Ovary (tissue), 9 donors: ENCODE measurements around the gene FBP1. TPM values are rescaled to one million over a fixed set of nuclear protein-coding genes. Genes with fewer than 3 reads are reported as not detected.

Experiments used
- DNase-seq, 5 donors: peaks; one replicate each; pipeline ENCODE4 v3.0.0-alpha.2; 2019 to 2020
- H3K27ac ChIP-seq, 2 donors: fragments of 200-600 bp; one replicate each; pipeline versions ENCODE4 v1.5.1 to v1.8.0; 2019 to 2022
- H3K27me3 ChIP-seq: fragments of 200-600 bp; one replicate; pipeline ENCODE4 v1.8.0; 2022
- H3K36me3 ChIP-seq: fragments of 200-600 bp; sonication (generic); one replicate; pipeline ENCODE4 v1.5.1; 2019
- H3K4me1 ChIP-seq: one replicate; pipeline ENCODE4 v1.8.1; 2013; ENCODE audit warnings: mild to moderate bottlenecking, moderate library complexity; ENCODE audit not compliant: insufficient read depth
- H3K4me3 ChIP-seq: fragments of 200-600 bp; sonication (generic); one replicate; pipeline ENCODE4 v1.5.1; 2017
- H3K9me3 ChIP-seq, 2 donors: fragments of 200-600 bp in 1 of 2; sonication (generic) in 1 of 2; one replicate each; pipeline versions ENCODE4 v1.5.1 to v1.8.1; 2013 to 2019; ENCODE audit warnings: mild to moderate bottlenecking in 1 of 2, moderate library complexity in 1 of 2
- CTCF ChIP-seq, 3 donors: fragments of 450-650 bp in 2 of 3; fragments of 200-600 bp in 1 of 3; IDR thresholded peaks; one replicate each; pipeline versions ENCODE4 v1.5.1 to v1.8.0; 2016 to 2022; ENCODE audit warnings: antibody characterized with exemption in 3 of 3, mild to moderate bottlenecking in 1 of 3
- EP300 ChIP-seq: sonication (generic); formaldehyde crosslinking; IDR thresholded peaks from one replicate; pipeline ENCODE4 v1.6.1; 2017; ENCODE audit warnings: antibody characterized with exemption
- POLR2A ChIP-seq: fragments of 450-650 bp; IDR thresholded peaks from one replicate; pipeline ENCODE4 v1.6.1; 2017; ENCODE audit warnings: antibody characterized with exemption, mild to moderate bottlenecking, moderate library complexity
- WGBS, 3 donors: extraction: QIAGEN DNeasy Blood & Tissue Kit in 1 of 3; methylation state at CpG; one replicate each; pipeline versions ENCODE4 v1.1.5 to v1.1.7; 2013 to 2017; 5-methylcytosine and 5-hydroxymethylcytosine counted together
- intact Hi-C, 4 donors: fragments of 100-400 bp; cut with DNase I; formaldehyde crosslinking; loops; one replicate each; pipeline versions ENCODE4 v1.11.0 to v1.15.1; 2022 to 2023
- polyA plus RNA-seq, 2 donors: library from polyadenylated mRNA; stranded (reverse); fragments of 200-250 nt in 1 of 2; fragments of 350-450 nt in 1 of 2; fragmentation: Illumina TruSeq in 1 of 2; extraction: RNeasy Lipid Tissue Mini Kit (QIAGEN cat#74804) in 1 of 2; gene quantifications; one replicate each; pipeline ENCODE4 v1.2.3, GENCODE V29; 2013 to 2014
- total RNA-seq, 7 donors: library from RNA; depleted of rRNA in 2 of 7; stranded (reverse); fragments of >200 nt in 2 of 7; fragmentation: NEBNext Ultra II Directional in 3 of 7; extraction: Animal tissue kit (Norgen Biotek cat#: 25700) in 3 of 7; gene quantifications; one replicate each; pipeline versions ENCODE4 v1.1.0 to v1.2.4, GENCODE V29; 2016 to 2023
- donor health status: DM: no; HTN: no; CAD: no; lungs with moderate emphysema.
- donor health status: DM: no; HTN: no; CAD: no.
- donor health status: Bipolar disorder and iron deficiency.
- donor health status: DM: yes; HTN: yes; CAD: no.
- donor health status: DM: no; HTN: no; CAD: no.
- donor health status: DM: yes; HTN: yes; CAD: no.

Gene FBP1
- total and polyA plus RNA-seq, 9 donors = 0.30 to 16.9 (median 2.9) TPM

- intact Hi-C loops = no loop called here
- 65 to 77% (median 65%) methylated on average over 4 of the region's 4 CpGs for WGBS, 3 donors
- H3K9me3 ChIP-seq = no peaks in the 10 kb centered on the region
- H3K27ac ChIP-seq = no peak overlapping the region
- H3K4me1 ChIP-seq = no peaks in the 10 kb centered on the region
- TF ChIP-seq CTCF (IDR thresholded peaks at IDR 0.05) = no peak
- no peak for TF ChIP-seq EP300
- TF ChIP-seq POLR2A = no peak
- H3K36me3 ChIP-seq = no peaks in the 10 kb centered on the region
- no peak overlapping the region for H3K4me3 ChIP-seq
- DNase-seq = no peak
- H3K27me3 ChIP-seq = no peaks in the 10 kb centered on the region
These were observed 53.0 kb downstream of the FBP1 start for GRCh38 chr9:94586316-94586715.

DNA sequence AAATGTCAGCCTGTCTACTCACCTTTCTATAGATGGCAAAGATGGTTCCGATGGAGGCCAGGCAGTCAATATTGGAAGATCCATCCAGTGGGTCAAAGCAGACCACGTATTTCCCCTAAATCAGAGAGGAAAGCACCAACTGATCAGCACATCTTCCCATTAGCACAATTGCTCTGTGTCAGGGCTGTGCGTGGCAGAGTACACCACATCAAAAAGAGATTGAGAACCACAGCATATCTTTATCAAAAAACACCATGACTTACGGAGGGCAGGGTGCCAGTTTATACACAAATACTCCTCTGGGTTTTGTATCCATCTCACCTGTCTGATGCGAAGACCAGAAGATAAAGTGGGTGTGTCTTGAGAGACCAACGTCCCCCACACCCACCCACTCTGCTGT lies 54.8 kb downstream of the FBP1 start:
- intact Hi-C loops = loop anchor here in 1 of 4 donors (2.0 kb wide), 1 partner anchor 74 kb away; no protein-coding TSS in a partner anchor
- no peaks in the 10 kb centered on the region for H3K27me3 ChIP-seq
- no peak overlapping the region for H3K4me3 ChIP-seq
- H3K4me1 ChIP-seq = no peaks in the 10 kb centered on the region
- H3K9me3 ChIP-seq = no peaks in the 10 kb centered on the region
- no peak overlapping the region for H3K27ac ChIP-seq
- DNase-seq = no peak
- 84 to 88% (median 87%) methylated on average over 6 of the region's 6 CpGs for WGBS, 3 donors
- no peak for TF ChIP-seq CTCF (IDR thresholded peaks at IDR 0.05)
- no peak for TF ChIP-seq EP300
- no peak for TF ChIP-seq POLR2A
- no peaks in the 10 kb centered on the region for H3K36me3 ChIP-seq

DNA sequence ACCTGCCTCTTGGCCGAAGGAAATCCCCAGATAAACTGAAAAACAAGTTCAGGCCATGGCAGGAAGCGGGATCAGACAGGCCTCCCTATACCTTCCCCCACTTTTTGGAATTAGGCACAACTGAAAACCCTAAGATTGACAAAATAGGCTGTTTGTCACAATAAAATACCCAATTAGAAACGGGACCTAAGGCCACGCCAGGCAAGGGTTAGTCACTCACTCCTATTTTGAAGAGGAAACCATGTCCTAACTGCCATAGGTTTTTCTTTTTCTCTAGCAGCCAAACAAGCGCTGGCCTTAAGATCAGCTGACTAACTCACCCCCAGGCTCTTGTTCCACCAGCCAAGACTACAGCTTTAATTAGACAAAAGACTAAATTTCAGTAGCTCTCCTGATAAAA lies 57.6 kb downstream of the FBP1 start:
- DNase-seq = no peak
- WGBS, 3 donors = 87 to 90% (median 89%) methylated on average over 5 of the region's 5 CpGs
- Histone ChIP-seq H3K27ac (no peak overlapping the region), H3K9me3 (no peaks in the 10 kb centered on the region), H3K4me3 (no peak overlapping the region), H3K27me3 (no peaks in the 10 kb centered on the region), H3K4me1 (no peaks in the 10 kb centered on the region), H3K36me3 (no peaks in the 10 kb centered on the region)
- intact Hi-C loops = no loop called here
- TF ChIP-seq CTCF (IDR thresholded peaks at IDR 0.05) (no peak), EP300 (no peak), POLR2A (no peak)

DNA sequence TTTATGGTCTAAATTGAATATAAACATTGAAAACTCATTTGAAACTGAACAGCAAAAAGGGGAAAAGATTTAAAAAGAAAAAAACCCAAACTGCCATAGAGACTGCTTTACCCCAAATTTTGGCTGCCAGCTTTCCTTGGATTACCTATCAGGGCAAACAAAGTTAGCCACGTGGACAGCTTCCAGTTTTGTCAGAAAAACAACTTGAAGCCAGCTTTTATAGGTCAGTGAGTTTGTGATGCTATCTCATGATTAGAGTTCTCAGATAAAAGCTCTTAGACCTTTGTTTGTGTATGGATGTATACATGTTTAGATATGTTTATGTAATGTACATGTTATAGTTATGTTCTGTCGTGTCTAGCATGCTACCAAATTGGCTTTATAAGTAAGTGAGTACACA lies 61.7 kb downstream of the FBP1 start:
- H3K36me3 ChIP-seq = no peaks in the 10 kb centered on the region
- H3K27ac ChIP-seq = no peak overlapping the region
- no peaks in the 10 kb centered on the region for H3K9me3 ChIP-seq
- no peaks in the 10 kb centered on the region for H3K27me3 ChIP-seq
- H3K4me1 ChIP-seq = no peaks in the 10 kb centered on the region
- TF ChIP-seq EP300 (no peak), CTCF (IDR thresholded peaks at IDR 0.05) (no peak), POLR2A (no peak)
- intact Hi-C loops = no loop called here
- 17 to 19% (median 18%) methylated on average over 2 of the region's 2 CpGs for WGBS, 3 donors
- no peak for DNase-seq
- no peak overlapping the region for H3K4me3 ChIP-seq

GRCh38 chr9:94577036-94577435 lies 62.3 kb downstream of the FBP1 start:
- H3K4me3 ChIP-seq = no peak overlapping the region
- TF ChIP-seq CTCF (IDR thresholded peaks at IDR 0.05) (no peak), EP300 (no peak), POLR2A (no peak)
- H3K27me3 ChIP-seq = no peaks in the 10 kb centered on the region
- no peak overlapping the region for H3K27ac ChIP-seq
- 0 to 44% (median 3%) methylated on average over 1 of the region's 1 CpG for WGBS, 3 donors
- intact Hi-C loops = no loop called here
- H3K36me3 ChIP-seq = no peaks in the 10 kb centered on the region
- DNase-seq = no peak
- H3K9me3 ChIP-seq = no peaks in the 10 kb centered on the region
- no peaks in the 10 kb centered on the region for H3K4me1 ChIP-seq
